ENCODE results near the gene KCNJ5. TPM values are rescaled to one million over a fixed set of nuclear protein-coding genes. Genes with fewer than 3 reads are reported as not detected.

KCNJ5 gene
- total and polyA plus RNA-seq, 2 donors: 0.11 to 0.53 TPM

GRCh38 chr11:128929468-128929867, 38.3 kb downstream of the KCNJ5 start:
- DNase-seq (ENCODE audit: extremely low spot score): no peak
- H3K4me3 ChIP-seq (ENCODE audit: low read depth, low read length): no peak overlapping the region
- no peaks in the 10 kb centered on the region for H3K4me1 ChIP-seq (ENCODE audit: insufficient read depth)
- WGBS: 73% methylated on average over 5 of the region's 5 CpGs
- no peak overlapping the region for H3K27ac ChIP-seq (ENCODE audit: low read depth)
- H3K36me3 ChIP-seq (ENCODE audit: insufficient read depth): no peaks in the 10 kb centered on the region

- DNase-seq (ENCODE audit: extremely low spot score): no peak
- Histone ChIP-seq H3K4me1 (ENCODE audit: insufficient read depth) (no peaks in the 10 kb centered on the region), H3K4me3 (ENCODE audit: low read depth, low read length) (no peak overlapping the region), H3K27ac (ENCODE audit: low read depth) (no peak overlapping the region), H3K36me3 (ENCODE audit: insufficient read depth) (no peaks in the 10 kb centered on the region)
- 65% methylated on average over 12 of the region's 12 CpGs for WGBS
Observed at GRCh38 chr11:128929991-128930390, 38.8 kb downstream of the KCNJ5 start.

GRCh38 chr11:128931066-128931465, 39.9 kb downstream of the KCNJ5 start:
- WGBS: 71% methylated on average over 3 of the region's 3 CpGs
- no peak overlapping the region for H3K27ac ChIP-seq (ENCODE audit: low read depth)
- H3K36me3 ChIP-seq (ENCODE audit: insufficient read depth): no peaks in the 10 kb centered on the region
- DNase-seq (ENCODE audit: extremely low spot score): no peak
- H3K4me3 ChIP-seq (ENCODE audit: low read depth, low read length): no peak overlapping the region
- no peaks in the 10 kb centered on the region for H3K4me1 ChIP-seq (ENCODE audit: insufficient read depth)

GRCh38 chr11:128931668-128932067, 40.5 kb downstream of the KCNJ5 start:
- Histone ChIP-seq H3K4me1 (ENCODE audit: insufficient read depth) (no peaks in the 10 kb centered on the region), H3K27ac (ENCODE audit: low read depth) (no peak overlapping the region), H3K36me3 (ENCODE audit: insufficient read depth) (no peaks in the 10 kb centered on the region), H3K4me3 (ENCODE audit: low read depth, low read length) (no peak overlapping the region)
- DNase-seq (ENCODE audit: extremely low spot score): no peak
- WGBS: 66% methylated on average over 6 of the region's 6 CpGs

GRCh38 chr11:128933481-128934178, 42.5 kb downstream of the KCNJ5 start:
- Histone ChIP-seq H3K4me3 (ENCODE audit: low read depth, low read length) (no peak overlapping the region), H3K4me1 (ENCODE audit: insufficient read depth) (no peaks in the 10 kb centered on the region), H3K36me3 (ENCODE audit: insufficient read depth) (no peaks in the 10 kb centered on the region), H3K27ac (ENCODE audit: low read depth) (no peak overlapping the region)
- no peak for DNase-seq (ENCODE audit: extremely low spot score)
- 90% methylated on average over 7 of the region's 7 CpGs for WGBS

- WGBS: 95% methylated on average over 7 of the region's 7 CpGs
- Histone ChIP-seq H3K4me1 (ENCODE audit: insufficient read depth) (no peaks in the 10 kb centered on the region), H3K27ac (ENCODE audit: low read depth) (no peak overlapping the region)
Observed at GRCh38 chr11:128934351-128934750, 43.2 kb downstream of the KCNJ5 start.

GRCh38 chr11:128934926-128935325, 43.8 kb downstream of the KCNJ5 start:
- 93% methylated on average over 10 of the region's 10 CpGs for WGBS
- H3K4me1 ChIP-seq (ENCODE audit: insufficient read depth): no peaks in the 10 kb centered on the region
- no peak overlapping the region for H3K4me3 ChIP-seq (ENCODE audit: low read depth, low read length)
- no peaks in the 10 kb centered on the region for H3K36me3 ChIP-seq (ENCODE audit: insufficient read depth)
- no peak for DNase-seq (ENCODE audit: extremely low spot score)
- H3K27ac ChIP-seq (ENCODE audit: low read depth): no peak overlapping the region

More at GRCh38 chr11:128934351-128934750, 43.2 kb downstream of the KCNJ5 start:
- no peak for DNase-seq (ENCODE audit: extremely low spot score)
- no peaks in the 10 kb centered on the region for H3K36me3 ChIP-seq (ENCODE audit: insufficient read depth)
- H3K4me3 ChIP-seq (ENCODE audit: low read depth, low read length): no peak overlapping the region

- Histone ChIP-seq H3K27ac (ENCODE audit: low read depth) (no peak overlapping the region), H3K4me1 (ENCODE audit: insufficient read depth) (no peaks in the 10 kb centered on the region), H3K36me3 (ENCODE audit: insufficient read depth) (no peaks in the 10 kb centered on the region), H3K4me3 (ENCODE audit: low read depth, low read length) (no peak overlapping the region)
- 86% methylated on average over 16 of the region's 16 CpGs for WGBS
- DNase-seq (ENCODE audit: extremely low spot score): no peak
Observed at GRCh38 chr11:128936606-128937251, 45.6 kb downstream of the KCNJ5 start.

- H3K27ac ChIP-seq (ENCODE audit: low read depth): no peak overlapping the region
- WGBS: 86% methylated on average over 9 of the region's 9 CpGs
- no peaks in the 10 kb centered on the region for H3K4me1 ChIP-seq (ENCODE audit: insufficient read depth)
- H3K4me3 ChIP-seq (ENCODE audit: low read depth, low read length): no peak overlapping the region
- no peaks in the 10 kb centered on the region for H3K36me3 ChIP-seq (ENCODE audit: insufficient read depth)
- no peak for DNase-seq (ENCODE audit: extremely low spot score)
Observed at GRCh38 chr11:128937480-128937879, 46.3 kb downstream of the KCNJ5 start.

- H3K4me1 ChIP-seq (ENCODE audit: insufficient read depth): no peaks in the 10 kb centered on the region
- no peak overlapping the region for H3K4me3 ChIP-seq (ENCODE audit: low read depth, low read length)
- no peak for DNase-seq (ENCODE audit: extremely low spot score)
- WGBS: 93% methylated on average over 16 of the region's 16 CpGs
- no peaks in the 10 kb centered on the region for H3K36me3 ChIP-seq (ENCODE audit: insufficient read depth)
- H3K27ac ChIP-seq (ENCODE audit: low read depth): no peak overlapping the region
Observed at GRCh38 chr11:128938156-128938885, 47.2 kb downstream of the KCNJ5 start.

- Histone ChIP-seq H3K27ac (ENCODE audit: low read depth) (no peak overlapping the region), H3K4me1 (ENCODE audit: insufficient read depth) (no peaks in the 10 kb centered on the region), H3K36me3 (ENCODE audit: insufficient read depth) (no peaks in the 10 kb centered on the region), H3K4me3 (ENCODE audit: low read depth, low read length) (no peak overlapping the region)
- no peak for DNase-seq (ENCODE audit: extremely low spot score)
- 56% methylated on average over 11 of the region's 11 CpGs for WGBS
Observed at GRCh38 chr11:128939591-128939990, 48.4 kb downstream of the KCNJ5 start.

- 69% methylated on average over 5 of the region's 5 CpGs for WGBS
- DNase-seq (ENCODE audit: extremely low spot score): no peak
- H3K27ac ChIP-seq (ENCODE audit: low read depth): no peak overlapping the region
- H3K36me3 ChIP-seq (ENCODE audit: insufficient read depth): no peaks in the 10 kb centered on the region
- no peak overlapping the region for H3K4me3 ChIP-seq (ENCODE audit: low read depth, low read length)
- H3K4me1 ChIP-seq (ENCODE audit: insufficient read depth): no peaks in the 10 kb centered on the region
Observed at GRCh38 chr11:128940156-128940555, 49.0 kb downstream of the KCNJ5 start.

GRCh38 chr11:128940603-128941002, 49.4 kb downstream of the KCNJ5 start:
- Histone ChIP-seq H3K27ac (ENCODE audit: low read depth) (no peak overlapping the region), H3K36me3 (ENCODE audit: insufficient read depth) (no peaks in the 10 kb centered on the region), H3K4me3 (ENCODE audit: low read depth, low read length) (no peak overlapping the region), H3K4me1 (ENCODE audit: insufficient read depth) (no peaks in the 10 kb centered on the region)
- no peak for DNase-seq (ENCODE audit: extremely low spot score)
- 86% methylated on average over 15 of the region's 15 CpGs for WGBS

- Histone ChIP-seq H3K36me3 (ENCODE audit: insufficient read depth) (no peaks in the 10 kb centered on the region), H3K4me1 (ENCODE audit: insufficient read depth) (no peaks in the 10 kb centered on the region), H3K4me3 (ENCODE audit: low read depth, low read length) (no peak overlapping the region), H3K27ac (ENCODE audit: low read depth) (no peak overlapping the region)
- no peak for DNase-seq (ENCODE audit: extremely low spot score)
- WGBS: 80% methylated on average over 8 of the region's 8 CpGs
Observed at GRCh38 chr11:128941110-128941509, 50.0 kb downstream of the KCNJ5 start.
